GM18520 (cell line): ENCODE data around the gene WDR86.

Source experiments
- ATAC-seq: cut with Tn5 transposase; IDR thresholded peaks from one replicate; pipeline ENCODE4 v1.9.1; 2021; ENCODE audit not compliant: unreplicated experiment

The WDR86 gene

DNA sequence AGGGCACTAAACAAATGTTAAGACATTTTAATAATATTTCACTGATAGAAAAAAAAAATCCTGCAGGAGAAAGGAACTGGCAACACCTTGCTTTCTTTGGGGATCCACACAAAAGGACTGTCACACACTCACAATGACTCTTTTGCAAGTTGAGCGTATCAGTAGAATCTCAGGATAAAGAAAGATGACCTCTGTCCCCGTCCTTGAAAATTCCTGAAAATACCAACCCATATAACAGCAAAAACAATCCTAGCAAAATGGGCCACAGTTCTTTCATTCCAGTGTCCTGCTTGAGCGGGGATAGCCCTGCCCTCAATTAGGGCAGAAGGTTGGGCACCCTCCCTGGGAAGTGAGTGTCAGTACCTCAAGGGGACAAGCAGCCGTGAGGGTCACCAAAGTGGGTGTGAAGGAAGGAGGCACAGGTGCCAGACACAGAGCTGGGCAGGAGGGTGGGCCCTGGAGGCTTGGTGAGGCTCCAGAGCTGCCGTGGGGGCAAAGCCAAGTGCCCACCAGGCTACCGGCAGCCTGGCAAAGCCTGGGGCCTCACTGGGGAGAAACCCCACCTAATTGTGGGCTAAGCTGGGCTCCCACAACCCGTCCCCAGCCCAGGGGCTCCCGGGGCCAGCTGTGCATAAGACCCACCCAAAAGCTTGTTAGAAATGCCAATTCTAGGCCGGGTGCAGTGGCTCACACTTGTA lies 2.8 kb downstream of the WDR86 start:
- no peak for ATAC-seq

DNA sequence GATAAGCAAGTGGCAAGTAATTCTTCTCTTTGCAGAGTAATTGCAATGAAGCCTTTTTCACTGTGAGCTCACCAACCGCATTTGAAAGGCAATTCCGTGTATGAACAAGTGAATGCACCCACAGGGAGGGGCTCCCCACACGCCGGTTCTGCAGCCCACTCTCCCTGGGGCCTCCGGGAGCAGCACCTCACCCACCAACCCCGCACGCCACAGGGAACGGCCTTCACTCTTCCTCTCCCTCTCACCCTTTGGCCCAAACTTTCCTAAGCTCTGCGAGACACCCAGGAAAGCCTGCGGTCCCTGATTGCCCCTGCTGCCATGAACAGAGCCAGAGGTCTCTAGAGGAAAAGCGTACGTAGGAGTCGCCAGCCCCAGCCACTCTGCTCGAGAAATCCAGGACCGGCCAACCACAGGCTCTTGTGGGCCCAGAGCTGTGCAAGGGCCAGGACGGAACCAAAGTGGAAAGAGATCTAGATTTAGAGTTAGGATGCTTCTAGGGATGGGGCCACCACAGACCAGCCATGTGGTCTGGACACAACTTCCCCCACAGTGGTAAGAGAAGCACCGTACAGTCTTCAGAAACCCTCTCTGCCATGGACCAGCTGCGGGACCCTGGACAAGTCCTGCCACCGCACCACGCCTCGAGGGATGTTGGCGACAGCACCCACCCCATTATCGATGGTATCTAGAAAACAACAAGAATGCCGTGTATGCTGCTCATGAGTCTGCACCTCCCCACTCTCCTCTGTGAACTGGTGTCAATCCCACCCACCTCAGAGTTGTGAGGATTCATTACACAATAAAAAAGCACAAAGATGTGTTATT lies 3.6 kb downstream of the WDR86 start:
- ATAC-seq = no peak

- ATAC-seq = no peak
These were observed 4.2 kb downstream of the WDR86 start for GRCh38 chr7:151405588-151405987.

- no peak for ATAC-seq
These were observed 4.8 kb downstream of the WDR86 start for GRCh38 chr7:151405056-151405455.

DNA sequence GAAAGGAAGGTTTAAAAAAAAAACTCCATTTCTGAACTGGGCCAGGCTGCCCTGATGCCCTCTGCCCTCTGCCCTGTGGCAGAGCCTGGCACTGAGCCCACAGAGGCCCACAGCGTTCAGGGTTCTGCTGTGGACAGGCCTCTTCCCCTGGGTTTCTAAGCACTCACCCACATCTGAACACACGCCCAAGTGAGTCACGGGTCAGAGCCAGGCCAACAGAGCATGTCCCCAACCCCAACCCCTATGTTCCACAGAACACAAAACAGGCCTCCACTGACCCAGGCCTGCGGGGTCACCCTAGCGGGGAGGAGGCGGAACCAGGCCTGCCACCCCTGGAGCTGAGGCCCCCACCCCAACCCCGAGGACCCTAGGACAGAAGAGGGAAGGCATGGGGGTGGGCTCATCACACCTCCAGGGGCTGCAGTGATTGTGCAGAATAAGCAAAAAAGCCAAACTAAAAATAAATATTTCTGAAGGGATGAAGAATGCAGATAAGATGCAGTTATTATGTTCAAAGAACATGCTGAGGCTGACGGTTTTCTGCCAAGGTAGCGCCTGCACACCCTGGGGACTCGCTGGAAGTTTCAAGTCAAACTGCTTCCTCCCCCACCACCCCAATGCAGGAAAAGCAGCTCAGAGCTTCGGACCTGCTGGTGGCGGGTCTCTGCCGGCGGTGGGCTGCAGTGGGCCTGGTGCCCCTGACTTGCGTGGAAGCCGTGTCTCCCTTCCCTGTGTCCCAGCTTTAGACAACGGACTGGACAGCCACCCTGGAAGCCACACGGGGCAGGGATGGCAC lies 5.4 kb downstream of the WDR86 start:
- no peak for ATAC-seq

- no peak for ATAC-seq
These were observed 6.1 kb downstream of the WDR86 start for GRCh38 chr7:151403764-151404163.

DNA sequence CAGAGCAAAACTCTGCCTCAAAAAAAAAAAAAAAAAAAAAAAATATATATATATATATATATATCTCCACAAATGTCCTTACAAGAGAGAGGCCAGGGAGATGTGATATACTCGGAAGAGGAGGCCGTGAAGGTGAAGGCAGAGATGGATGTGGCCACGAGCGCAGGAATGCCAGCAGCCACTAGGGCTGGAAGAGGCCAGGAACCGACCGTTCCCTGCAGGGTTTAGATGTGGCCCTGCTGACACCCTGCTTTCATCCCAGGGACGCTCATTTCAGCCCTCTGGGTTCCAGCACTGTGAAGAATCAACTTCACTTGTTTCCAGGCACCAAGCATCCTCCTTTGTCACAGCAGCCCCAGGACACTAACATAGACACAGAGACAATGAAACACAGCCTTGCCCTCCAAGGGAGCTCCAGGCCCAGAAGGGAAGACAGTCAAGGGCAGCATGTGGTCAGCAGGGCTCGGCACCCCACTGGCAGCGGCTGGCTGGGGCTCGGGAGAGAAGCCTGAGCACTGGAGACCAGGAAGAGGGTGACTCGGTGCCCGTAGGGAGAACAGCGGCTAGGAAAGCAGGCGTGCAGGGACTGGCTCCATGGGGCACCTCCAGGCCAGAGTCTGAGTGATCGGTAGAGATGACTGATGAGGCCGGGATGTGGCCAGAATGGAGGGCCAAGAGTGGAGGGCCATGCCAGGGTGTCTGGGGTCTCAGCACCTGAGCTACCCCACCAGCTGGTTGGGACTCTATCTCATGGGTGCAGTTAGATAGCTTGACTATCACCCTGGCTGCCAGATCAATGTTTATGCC lies 7.6 kb downstream of the WDR86 start:
- no peak for ATAC-seq

- peak; percentile 79 for ATAC-seq
These were observed 9.1 kb downstream of the WDR86 start for GRCh38 chr7:151400626-151401315.

DNA sequence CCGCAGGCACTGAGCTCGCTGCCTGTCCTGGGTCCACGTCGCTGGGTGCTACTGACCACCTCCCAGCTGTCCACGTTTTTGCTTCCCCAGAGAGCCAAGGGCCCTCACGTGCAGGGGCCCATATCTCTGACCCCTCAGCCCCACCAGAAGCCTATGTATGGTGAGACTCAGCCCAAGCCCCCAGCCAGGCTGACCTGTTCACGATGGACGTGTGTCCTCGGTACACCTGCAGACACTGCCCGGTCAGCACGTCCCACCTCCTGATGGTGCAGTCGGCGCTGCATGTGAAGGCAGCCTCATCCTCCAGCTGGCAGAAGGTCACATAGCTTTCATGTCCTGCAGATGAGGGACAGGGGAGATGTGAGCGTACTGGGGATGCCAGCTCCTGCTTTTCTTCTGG lies 9.9 kb downstream of the WDR86 start:
- no peak for ATAC-seq

DNA sequence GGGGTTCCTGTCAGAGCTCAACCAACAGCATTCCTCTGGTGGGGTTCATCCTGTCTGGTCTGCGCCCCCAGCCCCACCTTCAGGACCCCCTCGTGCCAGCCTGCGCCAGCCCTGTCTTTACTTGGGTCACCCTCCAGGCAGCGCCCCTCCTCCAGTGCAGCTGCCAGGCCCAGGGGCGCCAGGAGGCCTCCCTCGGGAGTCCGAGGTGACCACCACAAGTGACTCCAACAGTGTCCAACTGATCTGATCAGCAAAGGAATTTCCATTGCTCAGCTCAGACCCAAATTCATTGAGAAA lies 10.6 kb downstream of the WDR86 start:
- no peak for ATAC-seq

GRCh38 chr7:151398446-151399304 lies 11.2 kb downstream of the WDR86 start:
- no peak for ATAC-seq

DNA sequence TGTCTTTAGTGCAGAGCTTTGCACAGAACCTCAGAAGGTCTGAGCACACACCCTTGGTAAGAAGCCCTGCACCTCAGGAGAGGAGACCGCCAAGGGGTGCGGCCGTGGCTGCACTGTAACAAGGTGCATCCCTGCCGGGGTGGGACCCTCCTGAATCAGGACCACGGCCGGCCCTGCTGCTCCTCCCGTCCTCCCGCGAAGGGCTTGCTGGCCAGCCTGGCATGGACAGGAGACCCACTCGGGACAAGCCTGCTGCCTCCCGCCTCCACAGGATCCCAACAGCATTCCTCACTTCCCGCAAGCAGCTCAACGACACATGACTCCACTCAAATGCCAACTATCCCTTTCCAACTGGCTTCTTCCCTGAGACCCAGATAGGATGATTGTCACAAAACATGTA lies 12.8 kb downstream of the WDR86 start:
- no peak for ATAC-seq

GRCh38 chr7:151396328-151396970 lies 13.4 kb downstream of the WDR86 start:
- no peak for ATAC-seq

GRCh38 chr7:151395036-151395367 lies 14.8 kb downstream of the WDR86 start:
- no peak for ATAC-seq

DNA sequence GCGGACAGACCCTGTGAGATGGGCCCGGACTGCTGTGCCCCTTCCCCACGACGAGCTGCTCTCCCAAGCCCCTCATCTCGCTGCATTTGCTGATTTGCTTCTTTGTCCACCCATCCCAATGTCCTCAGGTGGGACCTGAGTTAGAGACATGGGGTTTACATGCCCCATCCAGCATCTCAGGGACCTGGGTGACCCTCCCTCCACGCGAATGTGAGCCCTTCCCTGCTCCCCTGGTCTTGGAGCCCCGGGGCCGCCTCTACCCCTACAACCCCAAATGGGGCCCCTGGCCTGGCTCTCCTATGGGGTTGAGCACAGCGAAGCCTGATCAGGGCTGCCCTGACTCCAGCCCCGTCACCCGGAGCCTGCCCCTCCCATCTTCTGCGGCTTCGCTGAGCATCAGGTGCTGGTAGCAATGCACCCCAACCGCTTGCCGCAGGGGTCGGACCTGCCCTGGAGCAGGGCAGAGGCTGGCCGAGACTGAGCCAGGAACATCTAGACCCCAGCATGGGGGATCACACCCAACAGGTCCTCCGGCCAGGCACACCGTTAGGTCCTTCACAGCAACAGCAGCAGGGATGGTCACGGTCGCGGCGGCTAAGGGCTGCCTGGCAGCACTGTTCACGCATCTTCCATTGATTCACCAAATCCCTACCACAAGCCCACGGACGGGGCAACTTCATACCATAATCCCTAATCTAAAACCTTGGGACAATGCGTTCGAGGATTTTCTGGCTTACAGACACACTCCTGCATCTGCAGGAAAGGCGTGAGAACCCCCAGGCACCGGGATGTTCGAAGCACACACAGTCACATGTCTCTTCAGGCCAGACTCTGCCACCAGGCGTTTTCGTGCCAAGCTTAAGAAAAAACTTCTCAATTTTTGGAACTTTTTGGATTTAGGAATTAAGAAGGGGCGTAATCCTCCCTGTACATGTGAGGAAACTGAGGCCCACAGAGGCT lies 15.5 kb downstream of the WDR86 start:
- ATAC-seq = no peak

DNA sequence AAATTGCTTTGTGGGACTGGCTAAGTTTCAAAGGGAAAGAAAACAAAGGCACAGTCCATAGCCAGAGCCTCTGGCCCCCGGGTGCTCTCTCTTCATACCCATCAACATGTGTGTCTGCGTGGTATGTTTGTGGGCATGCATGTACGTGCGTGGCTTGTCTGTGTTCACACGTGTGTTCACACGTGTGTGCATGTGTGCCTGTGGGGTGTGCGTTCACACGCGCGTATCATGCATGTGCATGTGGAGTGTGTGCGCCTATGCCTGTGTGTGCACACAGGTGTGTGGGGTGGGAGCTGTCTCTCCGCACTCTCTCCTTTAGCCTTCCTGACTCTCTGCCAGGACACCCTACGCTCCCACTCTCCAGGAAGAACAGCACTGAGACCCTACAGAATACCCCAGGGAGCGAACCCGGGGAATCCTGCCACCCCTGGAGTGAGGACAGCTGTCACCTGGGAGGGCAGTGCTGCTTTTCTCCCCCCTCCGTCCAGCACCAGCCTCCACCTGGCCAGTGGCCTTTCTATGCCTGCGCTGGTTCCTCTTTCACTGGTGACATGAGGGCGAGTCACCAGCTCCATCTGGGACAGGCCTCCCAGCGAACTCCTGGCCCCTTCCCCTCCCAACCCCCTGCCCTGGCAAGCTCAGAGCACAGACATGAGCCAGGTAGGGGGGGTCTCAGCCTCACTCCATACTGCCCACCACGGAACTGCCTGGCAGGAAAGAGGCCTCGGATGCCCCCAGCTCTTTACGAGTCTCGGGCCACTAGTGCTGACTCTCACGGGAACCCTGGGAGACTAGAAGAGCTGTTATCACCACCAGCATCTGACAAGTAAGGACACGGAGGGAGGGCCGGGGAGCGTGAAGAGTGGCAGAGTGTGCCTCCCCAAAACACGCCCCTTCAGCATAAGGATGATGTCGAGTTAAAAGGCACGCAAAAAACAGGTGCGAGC lies 16.5 kb downstream of the WDR86 start:
- ATAC-seq = no peak

DNA sequence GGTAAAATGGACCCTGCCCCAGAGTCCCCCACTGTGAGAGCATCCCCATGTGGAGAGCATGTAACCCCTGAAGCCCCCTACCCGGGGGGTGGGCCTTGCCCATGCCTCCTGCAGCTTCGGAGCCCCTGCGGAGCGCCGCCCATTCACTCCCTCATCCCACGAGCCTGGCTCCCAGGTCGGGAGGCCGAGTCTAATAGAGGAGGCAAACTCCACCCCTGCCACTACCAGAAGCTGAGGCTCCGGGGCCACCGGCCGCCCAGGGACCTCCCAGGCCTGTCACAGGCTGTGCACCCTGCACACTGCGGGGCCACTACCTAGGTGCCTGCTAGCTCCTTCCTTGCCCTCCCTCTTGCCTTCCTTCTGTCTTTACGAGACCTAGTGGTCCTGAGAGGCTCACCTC lies 17.4 kb downstream of the WDR86 start:
- no peak for ATAC-seq
